Hindlimb muscle (tissue), 1 donor: ENCODE results near the gene NLGN1. TPM values are rescaled to one million over a fixed set of nuclear protein-coding genes. Genes with fewer than 3 reads are reported as not detected.
"Not testable (repeated sequence)": the region's sequence is repeated elsewhere in the genome, so short reads cannot be mapped to it uniquely, and the experiment has no call there.

ENCODE experiments used
- DNase-seq: peaks from one replicate; pipeline ENCODE4 v3.0.0-alpha.2; 2013
- polyA plus RNA-seq: library from polyadenylated mRNA; unstranded; fragments of 120-200 nt; gene quantifications from one replicate; pipeline ENCODE4 v1.2.1, GENCODE V29; 2013; ENCODE audit not compliant: insufficient read length

NLGN1 gene
- polyA plus RNA-seq, 1 donor, result 1.0 TPM

DNA sequence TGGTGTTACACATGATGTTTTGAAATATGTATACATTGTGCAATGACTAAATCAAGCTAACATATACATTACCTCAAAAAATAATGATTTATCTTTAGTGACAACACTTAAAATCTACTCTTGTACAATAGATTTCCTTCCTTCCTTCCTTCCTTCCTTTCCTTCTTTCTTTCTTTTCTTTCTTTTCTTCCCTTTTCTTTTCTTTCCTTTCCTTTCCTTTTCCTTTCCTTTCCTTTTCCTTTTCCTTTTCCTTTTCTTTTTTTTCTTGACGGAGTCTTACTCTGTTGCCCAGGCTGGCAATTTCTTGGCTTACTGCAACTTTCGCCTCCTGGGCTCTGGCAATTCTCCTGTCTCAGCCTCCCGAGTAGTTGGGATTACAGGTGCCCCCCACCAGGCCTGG lies 170.5 kb downstream of the NLGN1 start:
- no peak for DNase-seq

DNA sequence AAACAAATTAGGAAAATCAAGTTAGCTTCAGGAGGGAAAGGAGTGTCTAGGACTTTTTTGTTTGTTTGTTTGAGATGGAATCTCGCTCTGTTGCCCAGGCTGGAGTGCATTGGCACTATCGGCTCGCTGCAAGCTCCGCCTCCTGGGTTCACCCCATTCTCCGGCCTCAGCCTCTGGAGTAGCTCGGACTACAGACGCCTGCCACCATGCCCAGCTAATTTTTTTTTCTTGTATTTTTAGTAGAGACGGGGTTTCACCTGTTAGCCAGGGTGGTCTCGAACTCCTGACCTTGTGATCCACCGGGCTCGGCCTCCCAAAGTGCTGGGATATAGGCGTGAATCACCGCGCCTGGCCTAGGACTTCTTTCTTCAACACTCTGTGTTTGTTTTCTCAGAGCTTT lies 171.1 kb downstream of the NLGN1 start:
- DNase-seq, result no peak

DNA sequence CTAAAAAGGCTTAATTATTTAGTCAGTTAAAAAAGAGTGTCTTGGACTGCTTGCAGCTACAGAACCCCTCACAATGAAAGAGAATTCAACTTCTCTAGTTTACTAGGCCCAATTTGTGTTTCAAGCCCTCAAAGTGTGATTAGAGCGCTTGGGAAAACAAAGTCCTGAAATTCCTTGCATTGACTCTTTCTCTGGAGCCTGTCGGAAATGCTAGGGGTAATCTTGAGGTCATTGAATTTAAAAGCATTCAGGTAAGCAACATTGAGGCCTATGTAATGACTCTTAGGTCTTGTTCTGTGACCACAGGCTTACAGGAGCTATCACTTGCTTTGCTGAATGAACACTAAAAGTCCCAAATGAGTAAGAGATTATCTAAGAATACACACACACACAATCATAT lies 186.0 kb downstream of the NLGN1 start:
- DNase-seq, result no peak

DNA sequence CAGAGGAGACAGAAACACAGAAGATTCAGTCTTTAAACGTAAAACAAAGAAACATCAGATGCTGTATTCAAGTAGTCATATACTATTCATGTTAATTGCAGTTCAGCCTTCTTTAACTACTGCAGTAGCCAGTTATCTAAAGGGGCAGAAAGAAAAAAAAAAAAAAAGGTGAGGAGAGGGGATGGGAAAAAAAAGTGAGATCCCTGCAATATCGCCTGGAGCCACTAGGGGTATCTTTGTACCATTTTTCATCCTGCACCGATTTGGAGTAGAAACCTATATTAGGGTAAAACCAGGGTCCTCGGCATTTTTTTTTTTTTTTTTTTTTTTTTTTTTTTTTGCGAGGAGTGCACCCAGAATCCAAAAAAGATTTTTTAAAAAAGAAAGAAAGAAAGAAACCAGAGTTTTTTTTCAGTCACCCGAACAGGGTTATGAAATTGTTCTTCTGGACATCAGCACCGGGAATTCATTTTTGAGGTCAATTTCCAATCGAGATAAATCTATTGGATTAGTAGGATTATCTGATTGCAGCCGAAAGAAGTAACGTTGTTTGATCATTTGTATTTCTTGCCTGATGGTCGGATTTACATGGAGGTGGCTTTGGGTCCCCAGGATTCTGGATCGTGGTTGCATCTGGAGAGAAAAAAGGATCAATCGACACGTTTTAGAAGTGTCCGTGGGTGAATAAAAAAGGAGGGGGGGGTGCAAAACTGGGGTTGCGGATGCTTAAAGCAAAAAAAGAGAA lies 186.7 kb downstream of the NLGN1 start:
- DNase-seq, result peak; percentile 69

DNA sequence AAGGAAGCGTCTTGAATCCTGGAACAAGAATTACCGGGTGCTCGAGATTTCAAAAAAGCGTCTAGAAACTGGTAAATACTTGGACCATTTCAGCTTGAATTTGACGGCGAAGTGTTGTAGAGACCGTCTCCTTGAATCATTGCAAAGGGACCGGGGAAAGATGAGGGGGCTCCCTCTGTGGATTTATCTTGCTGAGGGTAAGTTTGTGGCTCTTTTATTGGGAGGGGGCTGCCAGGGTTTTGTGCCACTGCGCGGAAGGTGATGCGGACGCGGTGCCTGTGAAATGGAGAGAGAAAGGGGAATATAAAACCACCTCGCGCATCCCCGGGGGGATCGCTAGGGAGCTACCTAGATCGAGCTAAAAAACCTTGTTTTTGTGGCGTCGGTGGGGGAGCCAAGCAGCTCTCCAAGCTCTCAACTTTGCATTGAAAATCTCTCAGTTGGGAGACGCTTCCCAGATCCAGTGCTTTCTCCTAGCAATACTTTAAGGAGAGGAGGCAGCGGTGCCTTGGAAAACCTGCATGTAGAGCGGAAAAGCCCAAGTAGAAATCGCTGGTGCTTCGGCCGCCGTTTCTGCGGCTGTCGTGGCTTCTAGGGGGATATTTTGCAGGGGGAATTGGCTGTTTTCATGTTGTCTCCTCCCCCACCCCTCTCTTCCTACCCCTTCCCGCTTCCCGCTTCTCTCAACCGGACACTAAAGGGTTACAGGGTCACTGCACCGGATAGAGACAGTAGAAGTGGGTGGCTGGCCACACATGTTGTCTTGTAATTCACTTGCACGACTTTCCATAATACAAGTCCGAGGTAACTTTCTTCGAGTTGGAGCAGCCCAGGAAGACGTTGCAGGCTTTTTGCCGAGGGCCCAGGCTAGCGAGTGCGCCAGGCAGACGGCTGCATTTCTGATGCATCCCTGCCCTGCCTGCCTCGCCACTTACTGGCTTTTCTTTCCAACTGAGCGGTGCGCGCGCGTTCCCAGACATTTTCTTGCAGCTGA lies 187.6 kb downstream of the NLGN1 start:
- DNase-seq, result peak; percentile 76

DNA sequence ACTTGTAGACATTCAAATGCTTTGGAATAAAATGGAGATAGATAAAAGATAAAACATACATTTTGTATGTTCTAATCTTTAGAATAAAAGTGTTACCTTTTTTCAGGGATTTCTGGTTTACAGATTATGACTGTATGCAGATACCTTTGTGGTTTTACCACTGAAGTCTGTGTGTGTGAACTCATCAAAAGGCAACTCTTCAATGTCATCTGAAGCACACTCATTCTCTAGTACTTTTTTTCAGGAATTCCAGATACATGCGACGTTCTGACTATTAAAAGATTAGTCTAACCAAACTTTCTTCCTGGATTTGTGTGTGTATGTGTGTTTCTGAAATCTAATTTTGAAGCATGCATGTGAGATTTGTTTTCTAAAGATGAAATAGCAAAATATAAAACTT lies 188.6 kb downstream of the NLGN1 start:
- no peak for DNase-seq

DNA sequence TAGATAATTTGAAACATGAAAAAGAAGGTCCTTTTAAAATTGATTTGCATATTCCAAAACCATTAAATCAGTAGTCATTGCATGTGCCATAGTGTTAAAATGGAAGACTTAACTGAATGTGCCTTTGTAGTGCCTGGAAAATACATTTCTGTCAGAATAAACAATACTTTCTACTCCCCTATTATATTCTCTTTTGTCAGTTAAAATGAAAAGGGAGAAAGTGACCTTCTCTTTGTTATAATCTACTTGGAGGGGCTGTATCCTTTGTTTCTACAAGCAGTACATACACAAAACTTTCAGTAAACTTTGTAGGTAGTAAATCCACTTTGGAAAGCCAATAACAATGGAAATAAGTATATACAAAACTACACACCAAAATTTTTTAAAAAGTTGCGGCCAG lies 189.5 kb downstream of the NLGN1 start:
- no peak for DNase-seq

DNA sequence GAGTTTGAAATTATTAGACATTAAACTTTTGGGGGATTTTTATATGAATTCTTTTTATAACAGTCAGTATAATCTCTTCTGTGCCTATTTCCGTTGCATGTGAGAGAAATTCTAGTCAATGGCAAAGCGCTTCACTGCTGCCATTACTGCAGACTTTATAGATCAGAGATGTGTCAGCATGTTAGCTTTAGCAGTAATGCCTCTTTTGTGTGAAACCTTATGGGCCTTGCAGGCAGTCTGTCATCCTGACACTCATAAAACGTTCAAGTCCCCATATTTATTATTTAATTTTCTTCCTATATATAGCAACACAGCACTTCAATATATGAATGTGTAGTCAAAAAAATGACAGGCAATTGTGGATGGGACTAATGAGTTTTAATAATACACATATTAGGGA lies 191.0 kb downstream of the NLGN1 start:
- no peak for DNase-seq

DNA sequence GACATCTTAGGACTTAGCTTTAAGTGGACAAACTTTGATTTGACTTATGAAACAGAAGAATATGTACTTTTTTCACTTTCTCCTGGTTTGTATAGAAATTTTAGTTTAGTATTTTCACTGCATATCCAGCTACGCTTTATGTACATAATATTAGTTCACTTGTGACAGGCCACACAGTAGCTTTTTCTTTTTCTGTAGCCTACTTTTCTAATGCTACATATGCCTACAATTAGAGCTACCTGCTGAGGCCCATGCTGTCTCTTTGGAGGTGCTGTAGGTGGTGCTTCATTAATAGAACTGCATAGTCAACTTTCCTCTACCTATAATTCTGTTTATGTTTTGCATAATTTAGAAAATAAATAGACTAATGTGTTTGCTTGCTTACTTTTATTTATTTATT lies 191.6 kb downstream of the NLGN1 start:
- DNase-seq, result no peak

DNA sequence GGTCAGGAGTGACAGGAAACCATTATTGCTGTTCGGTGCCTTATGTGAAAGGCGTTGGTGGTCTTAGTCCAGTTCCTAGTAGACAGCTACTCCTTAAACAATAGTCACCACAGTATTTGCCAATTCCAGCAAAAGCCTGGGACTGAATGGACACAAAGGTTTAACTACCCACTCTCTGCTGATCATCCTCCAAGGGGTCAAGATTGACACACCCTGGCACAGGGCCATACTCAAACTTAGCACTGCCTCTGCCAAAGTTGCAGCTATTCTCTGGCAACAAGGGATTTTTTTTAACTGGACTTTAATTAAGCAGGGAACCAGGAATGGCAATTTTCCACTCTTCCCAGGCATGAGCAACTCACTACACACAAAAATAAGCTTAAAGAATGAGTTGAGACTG lies 193.9 kb downstream of the NLGN1 start:
- no peak for DNase-seq

DNA sequence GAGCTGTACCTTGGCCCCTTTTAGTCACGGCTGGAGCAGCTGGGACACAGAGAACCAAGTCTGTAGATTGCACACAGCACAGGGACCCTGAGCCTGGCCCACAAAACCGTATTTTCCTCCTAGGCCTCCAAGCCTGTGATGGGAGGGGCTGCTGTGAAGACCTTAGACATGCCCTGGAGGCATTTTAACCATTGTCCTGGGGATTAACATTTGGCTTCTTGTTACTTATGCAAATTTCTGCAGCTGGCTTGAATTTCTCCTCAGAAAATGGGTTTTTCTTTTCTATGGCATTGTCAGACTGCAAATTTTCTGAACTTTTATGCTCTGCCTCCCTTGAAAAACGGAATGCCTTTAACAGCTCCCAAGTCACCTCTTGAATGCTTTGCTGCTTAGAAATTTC lies 197.3 kb downstream of the NLGN1 start:
- DNase-seq, result not testable (repeated sequence)

DNA sequence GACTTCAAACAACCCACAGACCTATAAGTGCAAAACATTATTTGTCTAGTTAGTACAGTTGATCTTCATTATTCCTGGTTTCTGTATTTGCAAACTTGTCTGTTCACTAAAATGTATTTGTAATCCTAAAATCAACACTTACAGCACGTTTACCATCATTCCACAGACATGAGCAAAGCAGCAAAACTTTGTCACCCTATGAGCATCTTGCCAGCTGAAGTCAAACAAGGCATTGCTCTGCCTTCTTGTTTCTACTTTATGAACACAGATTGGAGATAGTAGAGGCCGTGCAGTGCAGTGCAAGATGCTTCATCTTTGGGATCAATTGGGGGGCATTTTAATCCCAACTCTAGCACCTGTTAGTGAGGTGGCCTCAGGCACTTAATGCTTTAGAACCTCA lies 202.1 kb downstream of the NLGN1 start:
- DNase-seq, result no peak

DNA sequence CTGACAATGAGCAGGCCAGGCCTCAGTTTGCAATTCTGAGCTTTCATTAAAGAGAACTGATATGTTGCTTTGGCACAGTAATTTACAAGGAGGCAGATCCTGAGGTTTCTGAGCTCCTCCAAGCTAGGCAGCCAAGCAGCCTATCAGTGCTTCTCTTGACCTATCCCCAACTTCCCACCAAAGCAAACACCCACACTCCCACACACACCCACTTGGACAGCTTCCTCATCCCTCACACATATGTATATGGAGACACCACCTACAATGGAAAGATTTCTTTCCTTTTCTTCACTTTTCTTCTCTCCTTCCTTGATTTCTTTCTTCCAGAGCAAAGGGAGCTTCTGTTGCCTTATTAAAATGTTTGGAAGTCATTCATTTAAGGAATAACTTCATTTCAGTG lies 217.0 kb downstream of the NLGN1 start:
- no peak for DNase-seq

DNA sequence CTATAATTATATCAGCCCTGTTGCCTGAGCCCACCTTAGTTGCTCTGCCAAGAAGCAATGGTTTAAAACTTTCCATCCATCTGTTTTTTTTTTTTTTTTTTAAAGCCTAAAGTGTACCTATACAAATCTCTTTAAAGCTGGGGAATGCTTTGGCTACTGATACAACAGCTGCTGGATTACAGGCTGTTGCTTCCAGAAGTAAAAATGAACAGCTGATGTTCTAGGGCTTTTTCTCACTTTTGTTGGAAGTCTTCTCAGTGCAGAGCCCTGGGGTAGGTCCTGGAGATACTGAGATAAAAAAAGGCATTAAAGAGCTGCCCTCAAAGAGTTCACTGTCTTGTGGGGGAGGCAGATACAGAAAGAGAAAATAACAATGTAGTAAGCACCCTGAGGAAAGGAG lies 218.1 kb downstream of the NLGN1 start:
- no peak for DNase-seq

DNA sequence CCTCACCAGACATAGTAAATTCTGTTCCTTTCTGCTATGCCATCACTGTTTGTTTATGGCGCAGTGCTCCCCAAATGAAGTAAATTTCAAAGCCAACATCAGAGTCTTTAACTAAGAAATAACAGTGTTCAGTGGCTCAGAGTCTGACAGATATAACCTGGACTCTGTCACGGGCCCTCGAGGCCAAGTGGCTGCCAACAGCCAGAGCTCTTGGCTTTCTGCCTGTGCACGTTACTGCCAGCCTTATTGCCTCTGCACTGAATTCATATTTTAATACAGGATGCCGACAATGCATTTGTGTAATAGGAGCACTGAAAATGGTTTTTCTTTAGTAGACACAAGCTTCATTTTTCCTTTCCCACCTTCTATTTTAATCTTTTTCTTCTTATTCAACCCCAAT lies 219.9 kb downstream of the NLGN1 start:
- no peak for DNase-seq

DNA sequence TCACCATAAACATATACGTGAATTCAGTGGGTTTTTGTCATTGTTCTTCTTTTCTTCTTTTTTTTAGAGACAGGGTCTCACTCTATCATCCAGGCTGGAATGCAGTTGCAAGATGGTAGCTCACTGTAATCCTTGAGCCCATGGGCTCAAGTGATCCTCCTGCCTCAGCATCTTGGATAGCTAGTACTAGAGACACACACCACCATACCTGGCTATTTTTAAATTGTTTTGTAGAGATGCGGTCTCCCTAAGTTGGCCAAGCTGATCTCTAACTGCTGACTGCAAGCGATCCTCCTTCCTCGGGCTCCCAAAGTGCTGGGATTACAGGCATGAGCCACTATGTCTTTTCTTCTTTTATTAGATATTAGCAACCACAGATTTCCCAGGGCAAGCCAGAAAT lies 220.6 kb downstream of the NLGN1 start:
- no peak for DNase-seq

DNA sequence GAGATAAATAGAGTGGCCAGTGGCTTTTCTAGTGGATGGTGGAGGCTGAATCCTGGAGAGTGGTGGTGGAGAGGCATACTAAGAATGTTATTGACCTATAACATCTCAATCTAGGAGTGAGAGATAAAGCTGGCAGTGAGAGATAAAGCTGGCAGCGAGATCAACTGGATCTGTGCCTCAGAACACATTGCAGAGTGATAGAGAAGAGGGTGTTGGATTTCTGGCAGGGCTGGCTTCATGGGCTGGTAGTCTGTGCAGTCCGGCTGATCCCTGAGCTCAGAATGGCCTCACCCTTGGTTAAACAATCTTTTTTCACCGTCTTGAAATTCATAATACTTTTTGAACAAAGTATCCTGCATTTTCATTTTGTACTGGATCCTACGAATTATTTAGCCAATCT lies 221.2 kb downstream of the NLGN1 start:
- DNase-seq, result no peak

DNA sequence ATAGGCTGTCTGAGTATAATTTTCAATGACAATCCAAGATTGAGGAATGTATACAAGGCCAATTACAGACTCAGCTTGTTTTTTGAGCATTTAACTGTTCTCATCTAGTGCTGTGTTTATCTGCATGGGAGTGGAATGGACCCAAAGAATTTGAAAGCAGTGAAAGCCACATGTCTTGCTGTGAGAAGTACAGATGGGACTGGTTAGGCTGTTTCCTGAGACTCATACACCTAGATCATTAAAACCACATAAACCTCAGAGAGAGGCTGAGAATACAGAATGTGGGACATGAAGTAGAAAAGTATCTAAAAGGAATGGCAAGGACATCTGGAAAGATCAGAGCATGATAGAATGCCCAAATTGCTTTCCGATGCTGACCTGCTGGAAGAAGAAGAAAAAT lies 224.6 kb downstream of the NLGN1 start:
- no peak for DNase-seq

DNA sequence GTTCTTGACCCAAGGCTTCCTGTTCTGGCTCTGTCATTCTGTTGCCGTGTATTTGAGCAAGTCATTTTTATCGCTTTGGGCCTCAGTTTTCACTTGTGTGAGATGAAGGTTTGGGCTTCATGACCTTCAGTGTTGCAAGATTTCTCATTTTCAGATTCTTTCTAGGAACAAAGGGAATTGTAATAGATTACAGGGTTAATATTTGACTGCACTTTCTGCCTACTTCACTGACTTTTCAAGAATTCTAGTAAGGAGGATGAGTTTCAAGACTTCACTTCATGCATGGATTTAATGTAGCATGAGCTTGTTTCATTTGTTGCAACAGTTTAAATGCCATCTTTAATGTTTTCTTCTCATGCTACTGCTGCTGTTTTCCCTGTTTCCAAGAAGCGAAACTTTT lies 226.5 kb downstream of the NLGN1 start:
- no peak for DNase-seq

DNA sequence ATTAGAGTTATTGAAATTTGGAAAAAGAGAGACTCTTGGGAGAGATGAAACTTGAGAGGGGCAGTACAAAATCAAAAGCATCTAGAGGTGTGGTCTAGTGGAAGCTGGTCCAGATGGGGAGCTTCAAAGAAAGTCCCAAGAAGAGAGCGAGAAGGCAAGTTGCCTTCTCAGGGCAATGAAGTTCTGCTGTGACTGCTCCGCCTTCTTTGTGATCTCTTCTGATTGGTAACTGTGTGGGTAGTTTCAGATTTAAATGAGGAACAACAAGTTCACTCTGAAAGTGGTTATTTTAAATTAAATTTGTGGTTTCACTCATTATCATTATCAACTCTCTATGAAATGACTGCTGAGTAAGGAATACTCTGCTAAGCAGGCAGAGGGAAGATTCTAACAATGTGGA lies 233.3 kb downstream of the NLGN1 start:
- DNase-seq, result no peak

DNA sequence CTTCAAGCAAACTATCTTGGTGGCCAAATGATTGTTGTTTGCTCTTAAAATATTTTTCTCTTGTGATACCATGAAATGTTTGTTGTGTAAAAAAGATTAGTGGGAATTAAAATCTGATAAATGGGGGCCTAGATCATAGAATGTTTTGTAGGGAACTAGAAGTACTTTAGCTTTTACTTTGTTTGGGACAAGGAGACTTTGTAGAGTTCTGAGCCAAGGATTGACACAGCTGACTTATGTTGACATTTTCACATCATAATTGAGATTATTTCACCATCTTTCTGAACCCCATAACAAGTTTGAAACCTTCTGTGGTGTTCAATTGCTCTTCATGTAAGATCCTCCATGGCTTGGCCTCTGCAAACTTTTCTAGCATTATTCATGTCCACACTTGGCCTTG lies 235.4 kb downstream of the NLGN1 start:
- no peak for DNase-seq

DNA sequence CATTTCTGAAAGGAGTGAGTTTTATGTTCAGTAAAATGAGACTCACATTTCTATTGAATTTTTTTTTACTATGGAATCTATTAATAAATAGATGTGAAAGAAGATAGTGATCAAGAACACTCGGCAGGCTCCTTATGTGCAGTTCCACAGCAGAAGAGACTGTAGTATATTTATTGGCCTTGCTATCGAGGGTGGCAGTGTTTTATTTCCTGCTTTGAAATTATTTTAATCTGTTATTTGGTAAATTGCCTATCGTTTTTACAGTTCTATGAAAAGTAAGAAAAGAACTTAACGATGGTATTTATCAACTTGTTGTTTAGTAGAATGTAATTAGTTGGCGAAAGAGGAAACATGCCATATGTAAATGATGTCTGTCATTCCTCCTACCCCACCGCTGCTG lies 238.3 kb downstream of the NLGN1 start:
- DNase-seq, result no peak

DNA sequence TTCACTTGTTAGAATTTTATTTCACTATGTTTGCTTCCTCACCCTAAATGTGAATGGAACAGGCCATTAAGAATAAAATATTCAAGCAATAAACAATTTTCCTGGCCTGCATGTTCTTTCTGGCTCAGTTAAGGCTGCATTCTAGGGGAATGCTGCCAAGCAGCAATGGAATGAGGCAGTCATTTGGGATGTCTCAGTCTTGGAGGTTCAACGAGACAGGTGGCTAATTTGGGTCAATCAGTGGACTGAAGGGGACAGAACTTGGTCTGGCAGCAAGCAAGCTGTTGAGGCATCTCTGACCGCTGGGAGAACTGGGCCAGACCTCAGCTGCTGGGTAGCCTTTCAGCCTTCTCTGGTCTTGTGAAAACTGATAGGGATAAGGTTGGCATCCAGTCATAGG lies 241.6 kb downstream of the NLGN1 start:
- peak; percentile 11 for DNase-seq

DNA sequence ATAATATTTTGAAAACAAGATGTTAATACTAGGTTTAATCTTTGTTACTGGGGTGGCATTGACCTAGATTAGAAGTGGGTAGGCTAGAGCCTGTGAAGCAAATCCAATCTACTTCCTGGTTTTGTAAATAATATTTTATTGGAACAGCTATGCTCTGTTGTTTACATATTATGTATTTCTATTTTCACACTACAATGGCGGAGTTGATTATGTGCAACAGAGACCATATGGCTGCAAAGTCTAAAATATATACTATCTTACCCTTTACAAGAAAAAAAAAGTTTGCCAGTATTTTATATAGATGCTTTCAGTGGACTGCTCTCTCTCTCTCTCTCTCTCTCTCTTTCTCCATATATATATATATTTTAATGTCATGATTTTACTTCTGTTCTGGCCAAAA lies 244.2 kb downstream of the NLGN1 start:
- DNase-seq, result no peak
